ENCODE measurements around the gene METAP1.
A peak's percentile ranks its signal among the peaks of the same experiment; 100 is the strongest.
"Not testable (repeated sequence)": the region's sequence is repeated elsewhere in the genome, so short reads cannot be mapped to it uniquely, and the experiment has no call there.

METAP1 gene

DNA sequence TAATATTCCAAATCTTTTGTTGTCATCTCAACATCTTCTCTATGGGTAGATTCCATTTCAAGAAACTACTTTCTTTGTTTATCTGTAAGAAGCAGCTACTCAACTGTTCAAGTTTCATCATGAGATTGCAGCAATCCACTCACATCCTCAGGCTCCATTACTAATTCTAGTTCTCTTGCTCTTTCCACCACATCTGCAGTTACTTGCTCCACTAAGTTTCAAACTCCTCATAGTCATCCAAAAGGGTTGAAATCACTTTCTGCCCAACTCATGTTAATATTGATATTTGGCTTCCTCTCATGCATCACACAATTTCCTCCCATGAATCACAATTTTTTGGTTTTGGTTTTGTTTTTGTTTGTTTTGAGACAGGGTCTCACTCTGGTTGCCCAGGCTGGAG is 57.4 kb downstream of the METAP1 start:
- TF ChIP-seq, protein P1, sequence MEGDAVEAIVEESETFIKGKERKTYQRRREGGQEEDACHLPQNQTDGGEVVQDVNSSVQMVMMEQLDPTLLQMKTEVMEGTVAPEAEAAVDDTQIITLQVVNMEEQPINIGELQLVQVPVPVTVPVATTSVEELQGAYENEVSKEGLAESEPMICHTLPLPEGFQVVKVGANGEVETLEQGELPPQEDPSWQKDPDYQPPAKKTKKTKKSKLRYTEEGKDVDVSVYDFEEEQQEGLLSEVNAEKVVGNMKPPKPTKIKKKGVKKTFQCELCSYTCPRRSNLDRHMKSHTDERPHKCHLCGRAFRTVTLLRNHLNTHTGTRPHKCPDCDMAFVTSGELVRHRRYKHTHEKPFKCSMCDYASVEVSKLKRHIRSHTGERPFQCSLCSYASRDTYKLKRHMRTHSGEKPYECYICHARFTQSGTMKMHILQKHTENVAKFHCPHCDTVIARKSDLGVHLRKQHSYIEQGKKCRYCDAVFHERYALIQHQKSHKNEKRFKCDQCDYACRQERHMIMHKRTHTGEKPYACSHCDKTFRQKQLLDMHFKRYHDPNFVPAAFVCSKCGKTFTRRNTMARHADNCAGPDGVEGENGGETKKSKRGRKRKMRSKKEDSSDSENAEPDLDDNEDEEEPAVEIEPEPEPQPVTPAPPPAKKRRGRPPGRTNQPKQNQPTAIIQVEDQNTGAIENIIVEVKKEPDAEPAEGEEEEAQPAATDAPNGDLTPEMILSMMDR (conservative IDR thresholded peaks at IDR 0.05; ENCODE audit: control insufficient read depth, insufficient read depth, low read depth, low read length): no peak
- DNase-seq (ENCODE audit: low read depth): peak; percentile 10

DNA sequence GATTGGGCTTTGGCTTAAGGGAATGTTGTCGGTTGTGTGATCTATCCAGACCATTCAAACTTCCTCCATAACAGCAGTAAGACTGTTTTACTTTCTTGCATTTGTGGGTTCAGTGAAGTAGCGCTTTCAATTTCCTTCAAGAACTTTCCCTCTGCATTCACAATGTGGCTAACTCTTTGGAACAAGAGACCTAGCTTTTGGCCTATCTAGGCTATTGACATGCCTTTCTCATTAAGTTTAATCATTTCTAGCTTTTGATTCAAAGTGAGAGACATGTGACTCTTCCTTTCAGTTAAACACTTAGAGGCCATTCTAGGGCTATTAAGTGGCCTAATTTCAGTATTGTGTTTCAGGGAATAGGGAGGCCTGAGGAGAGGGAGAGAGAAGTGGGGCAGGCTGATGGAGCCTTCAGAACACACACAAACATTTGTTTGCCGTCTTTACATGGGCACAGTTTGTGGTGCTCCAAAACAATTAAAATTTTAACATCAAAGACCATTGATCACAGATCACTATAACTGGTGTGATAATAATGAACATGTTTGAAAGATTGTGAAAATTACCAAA is 59.0 kb downstream of the METAP1 start:
- DNase-seq (ENCODE audit: low read depth): no peak
- H3K4me3 ChIP-seq (ENCODE audit: control insufficient read depth, low read depth, low read length): no peak overlapping the region
- TF ChIP-seq, protein P1 (conservative IDR thresholded peaks at IDR 0.05; ENCODE audit: control insufficient read depth, insufficient read depth, low read depth, low read length): no peak

More for the DNA sequence above, 57.4 kb downstream of the METAP1 start:
- H3K4me3 ChIP-seq (ENCODE audit: control insufficient read depth, low read depth, low read length): no peak overlapping the region

GRCh38 chr4:99058228-99058627 is 62.7 kb downstream of the METAP1 start:
- DNase-seq (ENCODE audit: low read depth): no peak
- TF ChIP-seq, protein P1 (conservative IDR thresholded peaks at IDR 0.05; ENCODE audit: control insufficient read depth, insufficient read depth, low read depth, low read length): no peak

GRCh38 chr4:99059550-99059949 is 64.0 kb downstream of the METAP1 start:
- H3K4me3 ChIP-seq (ENCODE audit: control insufficient read depth, low read depth, low read length): no peak overlapping the region
- TF ChIP-seq, protein P1 (conservative IDR thresholded peaks at IDR 0.05; ENCODE audit: control insufficient read depth, insufficient read depth, low read depth, low read length): no peak
- DNase-seq (ENCODE audit: low read depth): no peak

More at GRCh38 chr4:99058228-99058627, 62.7 kb downstream of the METAP1 start:
- H3K4me3 ChIP-seq (ENCODE audit: control insufficient read depth, low read depth, low read length): no peak overlapping the region

DNA sequence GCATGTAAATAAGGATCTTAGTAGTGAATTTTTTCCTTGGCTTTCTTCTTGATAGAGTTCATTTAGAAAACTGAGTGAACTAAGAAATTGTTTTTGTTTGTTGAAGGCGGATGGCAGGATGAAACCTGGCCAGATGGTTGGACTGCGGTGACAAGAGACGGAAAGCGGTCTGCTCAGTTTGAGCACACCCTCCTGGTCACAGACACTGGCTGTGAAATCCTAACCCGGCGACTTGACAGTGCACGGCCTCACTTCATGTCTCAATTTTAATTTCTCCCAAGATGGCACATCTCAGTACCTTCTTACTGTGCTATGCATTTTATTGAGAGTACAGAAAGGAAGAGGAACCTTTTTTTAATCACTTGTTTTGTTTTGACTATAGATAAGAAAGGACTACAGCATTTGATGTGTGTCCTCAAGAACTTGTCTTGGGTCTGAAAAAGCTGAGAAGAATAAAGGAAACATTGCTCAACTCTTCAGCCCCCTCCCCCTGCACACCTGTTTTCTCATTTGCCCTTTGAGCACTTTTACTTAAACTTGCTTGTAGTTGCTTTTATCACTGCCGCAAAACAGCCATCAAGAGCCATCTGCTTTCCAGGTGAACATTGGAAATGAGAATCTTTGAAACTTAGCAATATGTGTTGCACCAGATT is 65.7 kb downstream of the METAP1 start:
- no peak for DNase-seq (ENCODE audit: low read depth)
- H3K4me3 ChIP-seq (ENCODE audit: control insufficient read depth, low read depth, low read length): no peak overlapping the region
- TF ChIP-seq, protein P1 (conservative IDR thresholded peaks at IDR 0.05; ENCODE audit: control insufficient read depth, insufficient read depth, low read depth, low read length): no peak

GRCh38 chr4:99062120-99062519 is 66.6 kb downstream of the METAP1 start:
- H3K4me3 ChIP-seq (ENCODE audit: control insufficient read depth, low read depth, low read length): no peak overlapping the region
- DNase-seq (ENCODE audit: low read depth): no peak
- TF ChIP-seq, protein P1 (conservative IDR thresholded peaks at IDR 0.05; ENCODE audit: control insufficient read depth, insufficient read depth, low read depth, low read length): no peak

DNA sequence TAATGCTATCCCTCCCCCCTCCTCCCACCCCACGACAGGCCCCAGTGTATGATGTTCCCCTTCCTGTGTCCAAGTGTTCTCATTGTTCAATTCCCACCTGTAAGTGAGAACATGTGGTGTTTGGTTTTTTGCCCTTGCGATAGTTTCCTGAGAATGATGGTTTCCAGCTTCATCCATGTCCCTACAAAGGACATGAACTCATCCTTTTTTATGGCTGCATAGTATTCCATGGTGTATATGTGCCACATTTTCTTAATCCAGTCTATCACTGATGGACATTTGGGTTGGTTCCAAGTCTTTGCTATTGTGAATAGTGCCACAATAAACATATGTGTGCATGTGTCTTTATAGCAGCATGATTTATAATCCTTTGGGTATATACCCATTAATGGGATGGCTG is 70.0 kb downstream of the METAP1 start:
- not testable (repeated sequence) for H3K4me3 ChIP-seq (ENCODE audit: control insufficient read depth, low read depth, low read length); DNase-seq (ENCODE audit: low read depth)
